Mammary epithelial cell (primary cell): ENCODE data around the gene BNIP3.

Experiments
- EZH2 ChIP-seq: IDR thresholded peaks from 2 replicates; pipeline ENCODE4 v1.6.1; 2012; ENCODE audit warnings: low read length, inconsistent platforms, borderline replicate concordance
- TF ChIP-seq, protein P1 (sequence below), 2 donors: IDR thresholded peaks in 1 of 2; conservative IDR thresholded peaks in 1 of 2; 2 replicates each; pipeline ENCODE4 v1.5.1; 2011 to 2012; ENCODE audit warnings: inconsistent platforms in 2 of 2, low read length in 2 of 2, mild to moderate bottlenecking in 2 of 2, control low read depth in 1 of 2, low read depth in 1 of 2; ENCODE audit not compliant: insufficient read depth in 1 of 2; ENCODE audit errors: extremely low read depth in 1 of 2

DNA sequence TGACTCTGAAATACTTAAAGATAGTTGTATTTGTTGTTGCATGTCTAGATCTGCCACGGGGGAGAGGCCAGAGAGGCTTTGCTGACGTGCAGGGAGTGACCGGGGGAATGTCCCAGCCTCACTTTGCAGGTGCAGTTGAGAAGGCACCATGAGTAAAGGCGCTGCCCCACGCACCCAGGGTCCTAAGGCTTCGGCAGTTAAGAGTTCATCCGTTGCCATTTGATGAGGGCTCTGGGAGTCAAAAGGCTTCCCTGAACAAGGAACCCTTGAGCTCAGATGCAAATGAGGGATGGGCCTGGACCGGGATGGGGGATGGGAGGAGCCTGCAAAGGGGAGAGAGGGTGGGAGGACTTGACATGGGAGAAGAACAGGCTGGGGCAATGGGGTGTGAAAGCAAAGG lies 60.5 kb downstream of the BNIP3 start:
- TF ChIP-seq, protein P1, sequence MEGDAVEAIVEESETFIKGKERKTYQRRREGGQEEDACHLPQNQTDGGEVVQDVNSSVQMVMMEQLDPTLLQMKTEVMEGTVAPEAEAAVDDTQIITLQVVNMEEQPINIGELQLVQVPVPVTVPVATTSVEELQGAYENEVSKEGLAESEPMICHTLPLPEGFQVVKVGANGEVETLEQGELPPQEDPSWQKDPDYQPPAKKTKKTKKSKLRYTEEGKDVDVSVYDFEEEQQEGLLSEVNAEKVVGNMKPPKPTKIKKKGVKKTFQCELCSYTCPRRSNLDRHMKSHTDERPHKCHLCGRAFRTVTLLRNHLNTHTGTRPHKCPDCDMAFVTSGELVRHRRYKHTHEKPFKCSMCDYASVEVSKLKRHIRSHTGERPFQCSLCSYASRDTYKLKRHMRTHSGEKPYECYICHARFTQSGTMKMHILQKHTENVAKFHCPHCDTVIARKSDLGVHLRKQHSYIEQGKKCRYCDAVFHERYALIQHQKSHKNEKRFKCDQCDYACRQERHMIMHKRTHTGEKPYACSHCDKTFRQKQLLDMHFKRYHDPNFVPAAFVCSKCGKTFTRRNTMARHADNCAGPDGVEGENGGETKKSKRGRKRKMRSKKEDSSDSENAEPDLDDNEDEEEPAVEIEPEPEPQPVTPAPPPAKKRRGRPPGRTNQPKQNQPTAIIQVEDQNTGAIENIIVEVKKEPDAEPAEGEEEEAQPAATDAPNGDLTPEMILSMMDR (conservative IDR thresholded peaks at IDR 0.05 in 1 of 2, IDR thresholded peaks at IDR 0.05 in 1 of 2; ENCODE audit: extremely low read depth in 1 of 2, insufficient read depth in 1 of 2, low read depth in 1 of 2, low read length in 2 of 2): no peak
- no peak for TF ChIP-seq EZH2
